GM18870 (cell line): ENCODE measurements around the gene HARS1.
A peak's percentile ranks its signal among the peaks of the same experiment; 100 is the strongest.
"Not testable (repeated sequence)": the region's sequence is repeated elsewhere in the genome, so short reads cannot be mapped to it uniquely, and the experiment has no call there.

ENCODE experiments used
- ATAC-seq: cut with Tn5 transposase; IDR thresholded peaks from one replicate; pipeline ENCODE4 v1.9.1; 2021; ENCODE audit warnings: moderate library complexity; ENCODE audit not compliant: unreplicated experiment

The HARS1 gene

GRCh38 chr5:140677947-140678346 lies 13.2 kb downstream of the HARS1 start:
- ATAC-seq, result peak; percentile 80

GRCh38 chr5:140674629-140675028 lies 16.5 kb downstream of the HARS1 start:
- no peak for ATAC-seq

- ATAC-seq, result no peak
These were observed 17.0 kb downstream of the HARS1 start for GRCh38 chr5:140674211-140674610.

GRCh38 chr5:140673187-140673976 lies 17.8 kb downstream of the HARS1 start, which contains the start of gene DND1:
DND1 (minus strand) TSS chr5:140673576; CDS start chr5:140673542, 34 bp downstream.
- no peak for ATAC-seq

- ATAC-seq, result no peak
These were observed 18.5 kb downstream of the HARS1 start for GRCh38 chr5:140672455-140673186.

- ATAC-seq, result no peak
These were observed 19.6 kb downstream of the HARS1 start for GRCh38 chr5:140671472-140672125.

- ATAC-seq, result not testable (repeated sequence)
These were observed 20.1 kb downstream of the HARS1 start for GRCh38 chr5:140671035-140671434.

GRCh38 chr5:140664359-140665119 lies 26.6 kb downstream of the HARS1 start, which contains the start of gene WDR55:
WDR55 (plus strand) TSS chr5:140664904; CDS start chr5:140664913, 9 bp downstream.
- peak; percentile 91 for ATAC-seq

- no peak for ATAC-seq
These were observed 27.2 kb downstream of the HARS1 start for GRCh38 chr5:140664030-140664358.

- not testable (repeated sequence) for ATAC-seq
These were observed 30.8 kb downstream of the HARS1 start for GRCh38 chr5:140660371-140660770.

- ATAC-seq, result no peak
These were observed 32.3 kb downstream of the HARS1 start for GRCh38 chr5:140658870-140659269.

GRCh38 chr5:140647042-140647419 lies 44.1 kb downstream of the HARS1 start:
- peak; percentile 29 for ATAC-seq

GRCh38 chr5:140642718-140643117 lies 48.5 kb downstream of the HARS1 start:
- no peak for ATAC-seq

GRCh38 chr5:140641716-140642115 lies 49.5 kb downstream of the HARS1 start:
- ATAC-seq, result no peak

GRCh38 chr5:140639148-140639981 lies 51.8 kb downstream of the HARS1 start, which contains the start of gene TMCO6:
TMCO6 (plus strand) TSS chr5:140639451; CDS start chr5:140639528, 77 bp downstream.
- peak; percentile 68 for ATAC-seq

- not testable (repeated sequence) for ATAC-seq
These were observed 52.3 kb downstream of the HARS1 start for GRCh38 chr5:140638898-140639147.

- no peak for ATAC-seq
These were observed 53.6 kb downstream of the HARS1 start for GRCh38 chr5:140637371-140638100.

GRCh38 chr5:140635291-140636257 lies 55.6 kb downstream of the HARS1 start:
- no peak for ATAC-seq
